NCI-H345 (cell line): ENCODE data around the gene BRAT1.
"Not testable (repeated sequence)": the region's sequence is repeated elsewhere in the genome, so short reads cannot be mapped to it uniquely, and the experiment has no call there.

Experiments used
- DNase-seq: peaks from one replicate; lab custom pipeline; 2025; lab: John Stamatoyannopoulos, UW

BRAT1 gene

DNA sequence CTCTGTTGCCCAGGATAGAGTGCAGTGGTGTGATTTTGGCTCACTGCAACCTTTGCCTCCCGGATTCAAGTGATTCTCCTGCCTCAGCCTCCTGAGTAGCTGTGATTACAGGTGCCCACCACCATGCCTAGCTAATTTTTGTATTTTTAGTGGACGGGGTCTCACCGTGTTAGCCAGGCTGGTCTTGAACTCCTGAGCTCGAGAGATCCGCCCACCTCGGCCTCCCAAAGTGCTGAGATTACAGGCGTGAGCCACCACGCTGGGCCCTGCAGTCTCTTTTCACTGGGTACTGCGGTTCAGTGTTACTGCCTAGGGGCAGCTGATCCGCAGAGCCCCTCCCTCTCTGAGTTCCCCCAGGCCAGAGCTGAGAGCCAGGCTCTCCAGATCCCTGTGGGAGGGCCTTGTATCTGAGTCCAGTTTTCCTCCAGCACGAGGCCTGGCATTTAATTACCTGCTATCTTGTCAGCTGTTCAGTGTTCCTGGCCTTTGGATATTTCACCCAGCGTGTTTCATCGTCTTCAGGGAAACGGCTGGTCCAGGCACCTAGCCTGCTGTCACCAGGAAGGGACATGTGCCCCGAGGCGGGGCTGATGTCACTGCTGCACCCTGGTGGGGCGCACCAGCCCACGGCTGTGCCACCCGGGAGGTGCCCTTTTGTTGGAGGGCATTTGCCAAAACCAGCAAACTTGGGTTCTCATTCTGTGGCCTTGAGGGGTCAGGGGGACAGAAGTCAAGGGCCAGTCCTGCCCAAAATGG, 19.3 kb downstream of the BRAT1 start:
- peak; percentile 12 for DNase-seq

- not testable (repeated sequence) for DNase-seq
Observed at GRCh38 chr7:2534214-2534613, 21.1 kb downstream of the BRAT1 start.

DNA sequence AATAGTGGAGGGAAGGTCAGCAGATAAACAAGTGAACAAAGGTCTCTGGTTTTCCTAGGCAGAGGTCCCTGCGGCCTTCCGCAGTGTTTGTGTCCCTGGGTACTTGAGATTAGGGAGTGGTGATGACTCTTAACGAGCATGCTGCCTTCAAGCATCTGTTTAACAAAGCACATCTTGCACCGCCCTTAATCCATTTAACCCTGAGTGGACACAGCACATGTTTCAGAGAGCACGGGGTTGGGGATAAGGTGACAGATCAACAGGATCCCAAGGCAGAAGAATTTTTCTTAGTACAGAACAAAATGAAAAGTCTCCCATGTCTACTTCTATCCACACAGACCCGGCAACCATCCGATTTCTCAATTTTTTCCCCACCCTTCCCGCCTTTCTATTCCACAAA, 21.8 kb downstream of the BRAT1 start:
- not testable (repeated sequence) for DNase-seq

DNA sequence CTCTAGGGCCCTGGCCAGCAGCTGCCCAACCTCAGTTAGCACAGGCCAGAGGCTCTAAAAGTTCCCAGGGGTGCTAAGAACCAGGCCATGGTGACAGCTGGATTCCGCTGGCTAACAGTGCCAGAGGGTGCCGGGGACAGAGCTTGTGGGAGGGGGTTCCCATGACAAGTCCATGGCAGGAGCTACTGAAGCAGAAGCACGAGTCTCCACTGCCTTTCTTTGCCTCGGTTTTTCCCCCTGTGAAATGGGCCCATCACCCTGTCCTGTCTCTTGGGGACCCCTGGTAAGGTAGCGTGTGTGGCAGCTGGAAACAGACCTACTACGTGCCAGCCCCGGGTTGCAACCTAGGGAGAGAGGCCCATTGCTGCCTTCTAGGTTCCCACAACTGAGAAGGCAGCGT, 22.5 kb downstream of the BRAT1 start:
- DNase-seq, result not testable (repeated sequence)

DNA sequence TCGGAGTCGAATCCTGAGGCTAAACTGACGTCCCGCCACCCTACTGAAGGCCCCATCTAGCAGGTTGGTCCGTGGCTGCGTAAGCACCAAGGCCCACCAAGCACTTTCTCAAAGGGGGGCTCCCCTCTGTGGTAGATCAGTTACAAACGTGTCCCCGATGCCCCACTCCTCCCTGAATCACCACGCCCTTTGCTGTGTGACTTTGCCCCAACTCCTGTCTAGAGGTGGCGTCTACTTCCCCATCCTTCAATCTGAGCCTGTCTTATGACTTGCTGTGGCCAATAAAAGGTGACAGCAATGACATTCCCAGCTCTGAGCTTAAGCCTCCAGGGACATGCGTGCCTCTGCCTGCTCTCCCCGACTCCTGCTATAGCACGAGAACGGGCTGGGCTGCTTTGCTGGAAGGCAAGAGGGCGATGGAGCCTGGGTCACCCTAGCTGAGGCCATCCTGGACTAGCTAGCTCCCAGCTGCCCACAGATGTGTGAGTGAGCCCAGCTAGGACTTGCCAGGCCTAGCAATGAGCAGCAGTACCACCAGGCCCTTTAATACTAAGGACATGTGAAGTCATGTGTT, 23.0 kb downstream of the BRAT1 start:
- peak; percentile 49 for DNase-seq

DNA sequence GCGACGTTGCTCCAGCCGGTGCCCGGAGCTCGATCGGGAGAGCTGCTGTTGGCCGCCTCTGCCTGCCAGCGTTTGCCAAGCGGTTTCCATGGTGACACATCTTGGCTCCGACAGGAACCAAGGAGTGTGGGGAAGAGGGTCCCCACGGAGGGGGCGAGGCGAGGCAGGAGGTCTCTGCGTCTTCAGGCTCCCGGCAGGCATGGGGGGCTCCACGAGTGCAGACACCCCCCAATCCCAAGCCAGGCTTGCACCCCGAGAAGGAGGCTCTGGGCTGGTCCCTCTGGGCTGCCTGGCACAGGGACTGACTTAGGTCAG, 23.6 kb downstream of the BRAT1 start:
- peak; percentile 63 for DNase-seq

DNA sequence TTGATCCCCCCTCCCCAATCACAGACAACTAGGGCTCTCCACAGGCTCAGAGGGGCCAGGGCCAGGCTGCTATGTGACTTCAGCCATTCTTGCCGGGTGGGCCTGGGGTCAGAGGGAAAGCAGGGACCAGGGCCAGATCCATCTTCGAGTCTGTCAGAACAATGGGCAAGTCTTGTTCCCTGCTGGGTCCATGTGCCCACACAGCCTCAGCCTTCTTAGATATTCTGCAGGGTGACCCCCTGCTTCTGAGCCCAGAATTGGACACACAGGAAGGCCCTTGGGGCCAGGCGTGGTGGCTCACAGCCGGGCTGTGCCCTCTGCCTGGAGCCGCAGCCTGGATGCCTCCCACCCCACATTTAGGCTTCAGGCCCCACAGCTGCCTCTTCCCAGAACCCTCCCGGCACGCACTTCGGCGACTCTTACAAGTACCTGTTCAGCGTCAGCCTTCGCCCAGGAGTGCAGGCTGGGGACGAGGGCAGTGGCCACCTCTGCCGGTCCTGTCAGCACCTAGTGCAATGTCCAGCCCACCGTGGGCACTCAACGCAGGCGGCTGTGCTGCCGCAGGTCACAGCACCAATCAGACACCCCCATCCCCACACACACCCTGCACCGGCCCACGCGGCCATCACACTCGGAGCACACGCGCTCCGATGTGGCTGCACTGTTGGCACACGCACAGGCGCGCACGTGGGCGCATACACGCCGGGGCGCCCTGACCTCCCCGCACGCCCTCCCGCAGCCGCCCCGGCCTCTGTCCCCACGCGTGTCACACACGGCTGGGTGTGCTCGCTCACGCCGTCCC, 24.1 kb downstream of the BRAT1 start:
- DNase-seq, result peak; percentile 67

GRCh38 chr7:2530071-2530987, 25.0 kb downstream of the BRAT1 start:
- peak; percentile 67 for DNase-seq

- DNase-seq, result no peak
Observed at GRCh38 chr7:2529161-2530070, 25.9 kb downstream of the BRAT1 start.

GRCh38 chr7:2528481-2529095, 26.7 kb downstream of the BRAT1 start:
- no peak for DNase-seq

- DNase-seq, result peak; percentile 89
Observed at GRCh38 chr7:2527505-2528467, 27.5 kb downstream of the BRAT1 start.

DNA sequence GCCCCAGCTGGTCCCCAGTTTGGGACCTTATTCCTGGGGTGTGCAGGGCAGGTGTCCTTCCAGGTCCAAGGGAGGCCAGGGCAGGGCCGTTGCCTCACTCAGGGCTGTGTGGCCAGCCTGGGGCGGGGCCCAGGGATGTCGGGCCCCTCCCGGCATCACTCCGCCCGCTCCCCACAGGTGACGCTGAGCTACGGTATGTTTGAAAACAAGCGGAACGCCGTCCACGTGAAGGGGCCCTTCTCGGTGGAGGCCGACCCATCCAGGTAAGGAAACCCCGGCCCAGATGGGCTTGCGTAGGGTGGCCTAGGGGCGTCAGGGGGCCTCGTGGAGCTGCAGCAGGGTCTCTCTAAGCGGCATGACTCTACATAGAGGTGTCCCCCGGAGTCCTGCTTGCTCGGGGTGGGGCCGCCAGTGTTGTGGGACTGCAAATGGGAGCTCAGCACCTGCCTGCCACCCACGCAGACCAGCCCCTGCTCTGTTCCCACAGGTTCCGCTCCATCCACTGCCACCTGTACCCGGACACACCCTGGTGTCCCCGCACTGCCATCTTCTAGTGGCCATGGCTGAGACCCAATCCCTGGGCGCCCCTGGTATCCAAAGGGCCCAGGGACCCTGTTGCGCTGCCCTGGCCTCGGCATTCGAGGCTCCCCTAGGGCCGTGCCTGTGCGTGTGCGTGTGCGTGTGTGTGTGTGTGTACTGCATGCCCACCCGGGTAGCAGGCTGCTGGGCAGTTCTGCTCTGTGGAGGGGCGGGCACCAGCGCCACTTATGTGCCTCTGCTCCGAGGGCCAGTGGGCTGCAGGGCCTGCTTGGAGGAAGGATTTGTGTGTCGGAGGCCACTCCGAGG, 28.4 kb downstream of the BRAT1 start:
- DNase-seq, result no peak

GRCh38 chr7:2525658-2526630, 29.4 kb downstream of the BRAT1 start:
- peak; percentile 80 for DNase-seq

DNA sequence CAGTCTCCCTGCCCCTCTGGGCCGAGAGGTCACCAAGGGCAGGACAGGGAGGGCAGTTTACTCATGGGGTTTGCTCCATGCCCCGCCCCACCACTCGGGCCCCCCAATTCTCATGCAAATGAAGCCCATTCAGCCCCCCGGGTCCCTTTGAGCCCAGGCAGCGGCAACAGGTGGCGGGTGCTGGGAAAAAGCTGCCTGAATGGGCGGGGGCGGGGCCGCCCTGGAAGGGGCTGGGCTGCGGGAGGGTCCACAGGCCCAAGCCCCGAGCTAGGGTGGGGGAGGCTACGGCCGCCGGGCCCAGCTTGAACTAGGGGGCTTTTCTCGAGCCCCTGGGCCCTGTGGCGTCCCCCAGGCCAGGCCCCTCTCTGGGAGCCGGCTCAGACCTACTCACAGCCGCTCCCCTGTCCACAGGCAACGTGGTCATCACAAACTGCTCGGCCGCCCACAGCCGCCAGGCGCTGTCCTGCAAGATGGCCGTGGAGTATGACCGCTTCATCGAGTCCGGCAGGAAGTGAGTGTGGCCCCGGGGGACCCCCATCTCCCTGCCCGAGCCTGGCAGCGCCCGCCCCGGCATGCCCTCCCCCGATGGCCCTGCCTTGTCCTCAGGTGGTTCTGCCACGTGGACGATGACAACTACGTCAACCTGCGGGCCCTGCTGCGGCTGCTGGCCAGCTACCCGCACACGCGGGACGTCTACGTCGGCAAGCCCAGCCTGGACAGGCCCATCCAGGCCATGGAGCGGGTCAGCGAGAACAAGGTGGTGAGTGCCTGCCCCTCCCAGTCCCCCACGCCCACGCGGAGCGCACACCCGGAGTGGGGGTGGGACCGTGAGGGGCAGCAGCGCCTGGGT, 30.3 kb downstream of the BRAT1 start:
- peak; percentile 66 for DNase-seq

GRCh38 chr7:2523941-2524807, 31.1 kb downstream of the BRAT1 start:
- peak; percentile 98 for DNase-seq
